HCT116 (cell line): Measurements from ENCODE around the gene FRMD4A. TPM values are rescaled to one million over a fixed set of nuclear protein-coding genes. Genes with fewer than 3 reads are reported as not detected.

Experiments
- ATAC-seq: fragments of 200-7000 bp; cut with Tn5 transposase; 2 replicates; pipeline ENCODE4 v1.9.1; 2020; ENCODE audit warnings: mild to moderate bottlenecking, moderate library complexity
- BruUV-seq: library from RNA; stranded (reverse); fragments of 400-500 nt; replicated peaks from 2 replicates; lab custom pipeline; 2021; lab: Mats Ljungman, UMichigan
- CTCF ChIA-PET: fragments of 300-600 bp; sonication (Branson Sonifier 250); formaldehyde crosslinking; loops from one replicate; lab custom pipeline; 2021; ENCODE audit warnings: antibody characterized with exemption; lab: Charles Lee
- POLR2A ChIA-PET: fragments of 300-600, 350-600 bp; sonication (Branson Sonifier 250); formaldehyde crosslinking; loops from one replicate; lab custom pipeline; 2021; ENCODE audit warnings: antibody characterized with exemption; lab: Charles Lee
- RAD21 ChIA-PET, 2 experiments: fragments of 300-600 bp; sonication (Branson Sonifier 250); formaldehyde crosslinking; loops; one replicate each; lab custom pipeline; 2023; ENCODE audit warnings: low total read pairs in 2 of 2; ENCODE audit not compliant: uncharacterized antibody in 2 of 2, unreplicated experiment in 2 of 2, low non-redundant PET in 1 of 2; lab: Charles Lee
- DNase-seq: peaks from one replicate; pipeline ENCODE4 v3.0.0-alpha.2; 2010; ENCODE audit warnings: low read depth, low spot score
- H2AFZ ChIP-seq: fragments of 200-600 bp; shearing (Covaris generic), sonication (generic); 2 replicates; pipeline ENCODE4 v1.6.1; 2017; ENCODE audit warnings: low read depth, mixed run types, mixed read lengths, antibody characterized with exemption, low read length; ENCODE audit not compliant: poor library complexity, severe bottlenecking
- H3K27ac ChIP-seq: 2 replicates; pipeline ENCODE4 v1.5.1; 2012; ENCODE audit warnings: low read depth, low read length
- H3K27me3 ChIP-seq: fragments of 200-600 bp; sonication (generic); 2 replicates; pipeline ENCODE4 v1.6.1; 2016; ENCODE audit warnings: mixed run types, low read length, mixed read lengths; ENCODE audit not compliant: insufficient read depth
- H3K36me3 ChIP-seq, 2 experiments: fragments of 200-500 bp in 1 of 2; fragments of 200-600 bp in 1 of 2; sonication (Bioruptor generic) in 1 of 2; sonication (generic) in 1 of 2; 2 replicates each; pipeline versions ENCODE4 v1.5.1 to v1.6.1; 2014 to 2016; ENCODE audit warnings: low read length in 2 of 2, inconsistent platforms in 1 of 2, mixed read lengths in 1 of 2, mixed run types in 1 of 2; ENCODE audit not compliant: insufficient read depth in 2 of 2, control insufficient read depth in 1 of 2
- H3K4me1 ChIP-seq, 2 experiments: fragments of 200-600 bp in 1 of 2; sonication (generic) in 1 of 2; 2 replicates each; pipeline versions ENCODE4 v1.5.1 to v1.6.1; 2012 to 2017; ENCODE audit warnings: low read length in 2 of 2, inconsistent platforms in 1 of 2, mild to moderate bottlenecking in 1 of 2, mixed read lengths in 1 of 2, mixed run types in 1 of 2, moderate library complexity in 1 of 2; ENCODE audit not compliant: insufficient read depth in 2 of 2, control insufficient read depth in 1 of 2
- H3K4me2 ChIP-seq: fragments of 200-600 bp; sonication (generic); 2 replicates; pipeline ENCODE4 v1.6.1; 2017; ENCODE audit warnings: mixed run types, low read length, mixed read lengths
- H3K4me3 ChIP-seq, 2 experiments: fragments of 200-600 bp in 1 of 2; sonication (generic) in 1 of 2; replicated peaks in 1 of 2; 2 replicates each; pipeline ENCODE4 v1.5.1; 2011 to 2016; ENCODE audit warnings: low read length in 2 of 2, control low read depth in 1 of 2, low read depth in 1 of 2, mild to moderate bottlenecking in 1 of 2, mixed read lengths in 1 of 2, mixed run types in 1 of 2
- H3K79me2 ChIP-seq: fragments of 200-600 bp; sonication (generic); 2 replicates; pipeline ENCODE4 v1.6.1; 2017; ENCODE audit warnings: mild to moderate bottlenecking, mixed run types, low read length, moderate library complexity, mixed read lengths; ENCODE audit not compliant: insufficient read depth
- H3K9ac ChIP-seq: fragments of 200-600 bp; sonication (generic); 2 replicates; pipeline ENCODE4 v1.6.1; 2016; ENCODE audit warnings: low read length, mixed read lengths
- H3K9me2 ChIP-seq: fragments of 200-600 bp; sonication (generic), shearing (Covaris generic); 2 replicates; pipeline ENCODE4 v1.6.1; 2017; ENCODE audit warnings: mixed run types, mild to moderate bottlenecking, moderate library complexity; ENCODE audit not compliant: insufficient read depth
- H3K9me3 ChIP-seq, 2 experiments: fragments of 200-500 bp in 1 of 2; fragments of 200-600 bp in 1 of 2; sonication (Bioruptor generic) in 1 of 2; sonication (generic) in 1 of 2; 2 replicates each; pipeline ENCODE4 v1.6.1; 2014 to 2017; ENCODE audit warnings: low read length in 2 of 2, mixed read lengths in 2 of 2, inconsistent platforms in 1 of 2, low read depth in 1 of 2, mild to moderate bottlenecking in 1 of 2, mixed run types in 1 of 2, moderate library complexity in 1 of 2; ENCODE audit not compliant: control insufficient read depth in 1 of 2, insufficient read depth in 1 of 2
- H4K20me1 ChIP-seq: fragments of 200-600 bp; sonication (generic), shearing (Covaris generic); 2 replicates; pipeline ENCODE4 v1.6.1; 2017; ENCODE audit warnings: mixed run types, mild to moderate bottlenecking, moderate library complexity; ENCODE audit not compliant: insufficient read depth
- CTCF ChIP-seq, 3 experiments: fragments of 200-600 bp in 1 of 3; sonication (generic) in 1 of 3; IDR thresholded peaks in 2 of 3; conservative IDR thresholded peaks in 1 of 3; 2 replicates each; pipeline ENCODE4 v1.5.1; 2012 to 2017; ENCODE audit warnings: low read depth in 2 of 3, low read length in 2 of 3, antibody characterized with exemption in 1 of 3, borderline replicate concordance in 1 of 3, control low read depth in 1 of 3, mild to moderate bottlenecking in 1 of 3, mixed read lengths in 1 of 3, mixed run types in 1 of 3, moderate library complexity in 1 of 3; ENCODE audit not compliant: insufficient read depth in 1 of 3
- MAX ChIP-seq: IDR thresholded peaks from 2 replicates; pipeline ENCODE4 v1.6.1; 2012
- RAD21 ChIP-seq: IDR thresholded peaks from 2 replicates; pipeline ENCODE4 v1.6.1; 2012; ENCODE audit warnings: low read depth, mild to moderate bottlenecking
- SRF ChIP-seq: IDR thresholded peaks from 2 replicates; pipeline ENCODE4 v1.6.1; 2012; ENCODE audit warnings: low read depth
- TCF7L2 ChIP-seq: IDR thresholded peaks from 2 replicates; pipeline ENCODE4 v1.7.0; 2011; ENCODE audit warnings: borderline replicate concordance, inconsistent platforms; ENCODE audit not compliant: insufficient read depth, insufficient read length; ENCODE audit errors: extremely low read depth
- ZFX ChIP-seq: fragments of 450-650 bp; IDR thresholded peaks from 2 replicates; pipeline ENCODE4 v1.6.1; 2017
- ZNF274 ChIP-seq: fragments of 200-500 bp; sonication (Bioruptor generic); IDR thresholded peaks from 2 replicates; pipeline ENCODE4 v1.6.1; 2014; ENCODE audit warnings: mild to moderate bottlenecking, low read depth, low read length, inconsistent platforms
- intact Hi-C: fragments of 100-400 bp; cut with micrococcal nuclease; formaldehyde crosslinking; loops from 2 replicates; pipeline ENCODE4 v1.10.0; 2022
- total RNA-seq: library from RNA; stranded (reverse); gene quantifications from one replicate; pipeline ENCODE4 v1.2.1, GENCODE V29; 2021; ENCODE audit not compliant: unreplicated experiment
- TF ChIP-seq, protein P1 (sequence below): IDR thresholded peaks from 2 replicates; pipeline ENCODE4 v1.6.1; 2011; ENCODE audit warnings: mild to moderate bottlenecking, low read length, moderate library complexity; ENCODE audit not compliant: insufficient replicate concordance; ENCODE audit errors: extremely low read depth

Gene FRMD4A
- total RNA-seq, 1 experiment from 2014 or later = 0.20 TPM

- Histone ChIP-seq H4K20me1 (no peaks in the 10 kb centered on the region; the same call in 1 of the 2 replicates), H3K9ac (no peak overlapping the region), H3K4me2 (no peak overlapping the region), H3K4me1 (no peaks in the 10 kb centered on the region), H3K9me3 (no peaks in the 10 kb centered on the region), H2AFZ (no peak overlapping the region), H3K36me3 (no peaks in the 10 kb centered on the region)
- ATAC-seq = no peak
- POLR2A ChIA-PET = no interaction called here
- TF ChIP-seq TCF7L2 (no peak), MAX (no peak)
- TF ChIP-seq, protein P1, sequence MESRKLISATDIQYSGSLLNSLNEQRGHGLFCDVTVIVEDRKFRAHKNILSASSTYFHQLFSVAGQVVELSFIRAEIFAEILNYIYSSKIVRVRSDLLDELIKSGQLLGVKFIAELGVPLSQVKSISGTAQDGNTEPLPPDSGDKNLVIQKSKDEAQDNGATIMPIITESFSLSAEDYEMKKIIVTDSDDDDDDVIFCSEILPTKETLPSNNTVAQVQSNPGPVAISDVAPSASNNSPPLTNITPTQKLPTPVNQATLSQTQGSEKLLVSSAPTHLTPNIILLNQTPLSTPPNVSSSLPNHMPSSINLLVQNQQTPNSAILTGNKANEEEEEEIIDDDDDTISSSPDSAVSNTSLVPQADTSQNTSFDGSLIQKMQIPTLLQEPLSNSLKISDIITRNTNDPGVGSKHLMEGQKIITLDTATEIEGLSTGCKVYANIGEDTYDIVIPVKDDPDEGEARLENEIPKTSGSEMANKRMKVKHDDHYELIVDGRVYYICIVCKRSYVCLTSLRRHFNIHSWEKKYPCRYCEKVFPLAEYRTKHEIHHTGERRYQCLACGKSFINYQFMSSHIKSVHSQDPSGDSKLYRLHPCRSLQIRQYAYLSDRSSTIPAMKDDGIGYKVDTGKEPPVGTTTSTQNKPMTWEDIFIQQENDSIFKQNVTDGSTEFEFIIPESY = no peak
- TF ChIP-seq, all 23 proteins: peak for 0
- DNase-seq = no peak
- RAD21 ChIA-PET = no interaction called here
- H3K27ac ChIP-seq = no peak overlapping the region
- H3K9me2 ChIP-seq = no peaks in the 10 kb centered on the region
- no peaks in the 10 kb centered on the region for H3K27me3 ChIP-seq
- CTCF ChIA-PET = no interaction called here
- no peaks in the 10 kb centered on the region for H3K79me2 ChIP-seq
- intact Hi-C loops = no loop called here
- no peak overlapping the region for H3K4me3 ChIP-seq
- BruUV-seq = no TSS peak
These were observed 697.8 kb downstream of the FRMD4A start for GRCh38 chr10:13632884-13633440.

GRCh38 chr10:13632440-13632839 lies 698.3 kb downstream of the FRMD4A start:
- ChIA-PET CTCF (no interaction called here), POLR2A (no interaction called here), RAD21 (no interaction called here)
- H4K20me1 ChIP-seq = no peaks in the 10 kb centered on the region; the same call in 1 of the 2 replicates
- H3K27me3 ChIP-seq = no peaks in the 10 kb centered on the region
- no peak for DNase-seq
- H2AFZ ChIP-seq = no peak overlapping the region
- no peak overlapping the region for H3K4me2 ChIP-seq
- no peak overlapping the region for H3K9ac ChIP-seq
- no peak overlapping the region for H3K27ac ChIP-seq
- intact Hi-C loops = no loop called here
- no peaks in the 10 kb centered on the region for H3K36me3 ChIP-seq
- H3K4me1 ChIP-seq = no peaks in the 10 kb centered on the region
- no TSS peak for BruUV-seq
- H3K9me2 ChIP-seq = no peaks in the 10 kb centered on the region
- TF ChIP-seq ZNF274 (no peak), TCF7L2 (no peak), CTCF (IDR thresholded peaks at IDR 0.05 in 2 of 3, conservative IDR thresholded peaks at IDR 0.05 in 1 of 3; ENCODE audit: borderline replicate concordance in 1 of 3, insufficient read depth in 1 of 3, low read depth in 2 of 3, low read length in 2 of 3) (no peak), ZFX (no peak), RAD21 (no peak), SRF (no peak)
- TF ChIP-seq, protein P1 = no peak
- TF ChIP-seq, all 23 proteins: peak for 0
- Histone ChIP-seq H3K4me3 (no peak overlapping the region), H3K79me2 (no peaks in the 10 kb centered on the region), H3K9me3 (no peaks in the 10 kb centered on the region)
- no peak for ATAC-seq
